Stimulated activated CD8-positive, alpha-beta memory T cell treated with anti-CD3 and anti-CD28 coated beads, Interleukin-12 subunit alpha, Interleukin-12 subunit beta, amount 100 ng/mL, for 1 hour (primary cell): Measurements from ENCODE around the gene PCDHGA9.
"Not testable (repeated sequence)": the region's sequence is repeated elsewhere in the genome, so short reads cannot be mapped to it uniquely, and the experiment has no call there.

Experiments used
- DNase-seq: peaks from one replicate; pipeline ENCODE4 v3.0.0-alpha.2; 2020; ENCODE audit warnings: low read depth

PCDHGA9 gene

GRCh38 chr5:141384471-141385267 lies 17.9 kb upstream of the PCDHGA9 start:
- DNase-seq, result no peak

GRCh38 chr5:141387557-141388311 lies 14.8 kb upstream of the PCDHGA9 start, which contains the start of gene PCDHGB4:
Gene PCDHGB4, plus strand, starts transcription at chr5:141387698. Its CDS starts 187 bp downstream, at chr5:141387885.
- DNase-seq, result not testable (repeated sequence)

GRCh38 chr5:141388661-141389060 lies 13.9 kb upstream of the PCDHGA9 start:
- DNase-seq, result no peak

- DNase-seq, result no peak
These were observed 13.2 kb upstream of the PCDHGA9 start for GRCh38 chr5:141389153-141390042.

GRCh38 chr5:141392429-141393198 lies 10.0 kb upstream of the PCDHGA9 start, which contains the start of gene PCDHGA8:
Gene PCDHGA8, plus strand, starts transcription at chr5:141392633. Its CDS starts 181 bp downstream, at chr5:141392814.
- no peak for DNase-seq

- DNase-seq, result no peak
These were observed 9.3 kb upstream of the PCDHGA9 start for GRCh38 chr5:141393267-141393666.

- DNase-seq, result not testable (repeated sequence)
These were observed 8.0 kb upstream of the PCDHGA9 start for GRCh38 chr5:141394401-141395187.

GRCh38 chr5:141397756-141398551 lies 4.6 kb upstream of the PCDHGA9 start, which contains the start of gene PCDHGB5:
Gene PCDHGB5, plus strand, starts transcription at chr5:141397947. Its CDS starts 181 bp downstream, at chr5:141398128.
- not testable (repeated sequence) for DNase-seq

- DNase-seq, result no peak
These were observed 4.0 kb upstream of the PCDHGA9 start for GRCh38 chr5:141398608-141399007.

- DNase-seq, result no peak
These were observed 2.9 kb upstream of the PCDHGA9 start for GRCh38 chr5:141399555-141400258.

GRCh38 chr5:141403387-141403786 lies 809 bp downstream of the PCDHGA9 start:
- DNase-seq, result no peak

GRCh38 chr5:141407790-141408505 lies 5.4 kb downstream of the PCDHGA9 start, which contains the start of gene PCDHGB6:
Gene PCDHGB6, plus strand, starts transcription at chr5:141408021. Its CDS starts 182 bp downstream, at chr5:141408203.
- not testable (repeated sequence) for DNase-seq

- DNase-seq, result no peak
These were observed 7.2 kb downstream of the PCDHGA9 start for GRCh38 chr5:141409598-141410306.

GRCh38 chr5:141411575-141411974 lies 9.0 kb downstream of the PCDHGA9 start:
- no peak for DNase-seq

- DNase-seq, result peak; percentile 26
These were observed 10.4 kb downstream of the PCDHGA9 start, which contains the start of gene PCDHGA10 for GRCh38 chr5:141412854-141413539. Gene PCDHGA10, plus strand, starts transcription at chr5:141412987. Its CDS starts 189 bp downstream, at chr5:141413176.

GRCh38 chr5:141413540-141414069 lies 11.0 kb downstream of the PCDHGA9 start:
- no peak for DNase-seq
